GM10266 (cell line): Measurements from ENCODE around the gene AGFG2.
"Not testable (repeated sequence)": the region's sequence is repeated elsewhere in the genome, so short reads cannot be mapped to it uniquely, and the experiment has no call there.

Source experiments
- DNase-seq: peaks from one replicate; pipeline ENCODE4 v3.0.0; 2012; ENCODE audit errors: extremely low spot score
- CTCF ChIP-seq: IDR thresholded peaks from 2 replicates; pipeline ENCODE4 v1.5.1; 2012; ENCODE audit warnings: mild to moderate bottlenecking, low read depth; ENCODE audit not compliant: control insufficient read depth, insufficient read depth; ENCODE audit errors: missing control alignments

AGFG2 gene

GRCh38 chr7:100544967-100545359 is 6.0 kb downstream of the AGFG2 start:
- TF ChIP-seq CTCF: no peak
- no peak for DNase-seq

- peak; percentile 64 for DNase-seq
These were observed 6.5 kb downstream of the AGFG2 start for GRCh38 chr7:100545360-100546128.

GRCh38 chr7:100546129-100546925 is 7.3 kb downstream of the AGFG2 start:
- no peak for TF ChIP-seq CTCF
- peak; percentile 57 for DNase-seq

More at GRCh38 chr7:100545360-100546128, 6.5 kb downstream of the AGFG2 start:
- peak; percentile 21 for TF ChIP-seq CTCF

- no peak for DNase-seq
- no peak for TF ChIP-seq CTCF
These were observed 8.2 kb downstream of the AGFG2 start for GRCh38 chr7:100546926-100547800.

GRCh38 chr7:100547872-100548271 is 8.9 kb downstream of the AGFG2 start:
- no peak for TF ChIP-seq CTCF
- DNase-seq: no peak

- not testable (repeated sequence) for DNase-seq
These were observed 9.4 kb downstream of the AGFG2 start for GRCh38 chr7:100548446-100548845.

GRCh38 chr7:100552532-100552931 is 13.5 kb downstream of the AGFG2 start:
- no peak for TF ChIP-seq CTCF
- no peak for DNase-seq
